IMR-90 (cell line): ENCODE measurements around the gene TCEA2. TPM values are rescaled to one million over a fixed set of nuclear protein-coding genes. Genes with fewer than 3 reads are reported as not detected.

Experiments used
- ATAC-seq: fragments of 200-7000 bp; cut with Tn5 transposase; 2 replicates; pipeline ENCODE4 v1.9.1; 2020; ENCODE audit warnings: low read depth, mild to moderate bottlenecking, moderate library complexity
- BruUV-seq: library from RNA; stranded (reverse); fragments of 400-500 nt; replicated peaks from 2 replicates; lab custom pipeline; 2021; lab: Mats Ljungman, UMichigan
- CTCF ChIA-PET: fragments of 300-600 bp; formaldehyde crosslinking; extraction: SDS; loops from one replicate; lab custom pipeline; 2021; ENCODE audit warnings: antibody characterized with exemption; lab: Yijun Ruan, JAX
- POLR2A ChIA-PET: fragments of 300-600 bp; sonication (Branson Sonifier 250); formaldehyde crosslinking; loops from one replicate; lab custom pipeline; 2022; ENCODE audit warnings: antibody characterized with exemption; ENCODE audit not compliant: unreplicated experiment; lab: Charles Lee
- DNase-seq: peaks from one replicate; pipeline ENCODE4 v3.0.0; 2013
- H2AFZ ChIP-seq: replicated peaks from 2 replicates; pipeline ENCODE3; 2013; ENCODE audit warnings: low read length, mild to moderate bottlenecking; ENCODE audit not compliant: poor library complexity
- H2AK5ac ChIP-seq: 2 replicates; pipeline ENCODE4 v1.6.1; 2013; ENCODE audit warnings: low read depth, low read length, inconsistent platforms
- H2AK9ac ChIP-seq: replicated peaks from 2 replicates; pipeline ENCODE3; 2013; ENCODE audit warnings: mild to moderate bottlenecking, low read depth, low read length, moderate library complexity; ENCODE audit not compliant: poor library complexity
- H2BK120ac ChIP-seq: 2 replicates; pipeline ENCODE4 v1.6.1; 2013; ENCODE audit warnings: low read depth, low read length, inconsistent platforms
- H2BK15ac ChIP-seq: 3 replicates; pipeline ENCODE4 v1.6.1; 2013; ENCODE audit warnings: low read depth, low read length, inconsistent platforms
- H2BK20ac ChIP-seq: 2 replicates; pipeline ENCODE4 v1.6.1; 2013; ENCODE audit warnings: low read depth, mild to moderate bottlenecking, inconsistent platforms, low read length, moderate library complexity
- H2BK5ac ChIP-seq: 2 replicates; pipeline ENCODE4 v1.6.1; 2013; ENCODE audit warnings: mild to moderate bottlenecking, low read depth, low read length, inconsistent platforms; ENCODE audit not compliant: poor library complexity, severe bottlenecking
- H3K14ac ChIP-seq: replicated peaks from 2 replicates; pipeline ENCODE4 v1.6.1; 2013; ENCODE audit warnings: low read depth, low read length, inconsistent platforms
- H3K18ac ChIP-seq: 2 replicates; pipeline ENCODE4 v1.6.1; 2013; ENCODE audit warnings: low read depth, low read length, control low read depth
- H3K23ac ChIP-seq: 2 replicates; pipeline ENCODE4 v1.6.1; 2013; ENCODE audit warnings: low read depth, low read length, inconsistent platforms
- H3K27ac ChIP-seq: 2 replicates; pipeline ENCODE4 v1.5.1; 2013; ENCODE audit warnings: mild to moderate bottlenecking, control low read depth, low read length; ENCODE audit not compliant: insufficient read depth
- H3K27me3 ChIP-seq: 2 replicates; pipeline ENCODE4 v1.6.1; 2013; ENCODE audit warnings: low read length; ENCODE audit not compliant: control insufficient read depth, insufficient read depth
- H3K36me3 ChIP-seq: 2 replicates; pipeline ENCODE4 v1.6.1; 2013; ENCODE audit warnings: low read length, mixed read lengths; ENCODE audit not compliant: control insufficient read depth, insufficient read depth
- H3K4ac ChIP-seq: 2 replicates; pipeline ENCODE4 v1.6.1; 2013; ENCODE audit warnings: low read depth, low read length, inconsistent platforms
- H3K4me1 ChIP-seq: 2 replicates; pipeline ENCODE4 v1.6.1; 2013; ENCODE audit warnings: low read length, mixed read lengths; ENCODE audit not compliant: control insufficient read depth, insufficient read depth
- H3K4me2 ChIP-seq: 2 replicates; pipeline ENCODE4 v1.6.1; 2013; ENCODE audit warnings: low read depth, mild to moderate bottlenecking, control low read depth, low read length, moderate library complexity
- H3K4me3 ChIP-seq: 2 replicates; pipeline ENCODE4 v1.5.1; 2013; ENCODE audit warnings: low read depth, mild to moderate bottlenecking, control low read depth, low read length, moderate library complexity; ENCODE audit not compliant: insufficient read depth
- H3K56ac ChIP-seq: 2 replicates; pipeline ENCODE4 v1.6.1; 2013; ENCODE audit warnings: low read length, inconsistent platforms; ENCODE audit not compliant: insufficient read depth; ENCODE audit errors: extremely low read depth
- H3K79me1 ChIP-seq, 2 experiments: 2 replicates each; pipeline ENCODE4 v1.6.1; 2013; ENCODE audit warnings: low read length in 2 of 2, inconsistent platforms in 1 of 2, low read depth in 1 of 2
- H3K9ac ChIP-seq: 2 replicates; pipeline ENCODE4 v1.6.1; 2013; ENCODE audit warnings: low read depth, low read length, control low read depth
- H3K9me1 ChIP-seq: 2 replicates; pipeline ENCODE4 v1.6.1; 2013; ENCODE audit warnings: low read length, inconsistent platforms; ENCODE audit not compliant: insufficient read depth
- H3K9me3 ChIP-seq: 2 replicates; pipeline ENCODE4 v1.6.1; 2013; ENCODE audit warnings: low read length; ENCODE audit not compliant: control insufficient read depth, insufficient read depth
- H4K20me1 ChIP-seq: 2 replicates; pipeline ENCODE4 v1.6.1; 2013; ENCODE audit warnings: low read length, inconsistent platforms; ENCODE audit not compliant: insufficient read depth
- H4K5ac ChIP-seq: 2 replicates; pipeline ENCODE4 v1.6.1; 2013; ENCODE audit warnings: mild to moderate bottlenecking, low read depth, low read length, control low read depth
- H4K8ac ChIP-seq, 2 experiments: 2 replicates each; pipeline ENCODE4 v1.6.1; 2013; ENCODE audit warnings: low read depth in 2 of 2, low read length in 2 of 2, control low read depth in 1 of 2, inconsistent platforms in 1 of 2
- H4K91ac ChIP-seq: 2 replicates; pipeline ENCODE4 v1.6.1; 2013; ENCODE audit warnings: low read depth, low read length, inconsistent platforms; ENCODE audit not compliant: insufficient read depth
- MAZ ChIP-seq: IDR thresholded peaks from 2 replicates; pipeline ENCODE4 v1.6.1; 2012; ENCODE audit warnings: low read depth, mild to moderate bottlenecking, low read length, improper control_type of control experiment, moderate library complexity, borderline replicate concordance
- RFX5 ChIP-seq: IDR thresholded peaks from 2 replicates; pipeline ENCODE4 v1.8.0; 2012; ENCODE audit warnings: low read depth, mild to moderate bottlenecking, low read length, moderate library complexity
- WGBS, 2 experiments: methylation state at CpG; one replicate each; pipeline versions ENCODE4 v1.1.5 to v1.1.7; 2013; ENCODE audit warnings: missing lambda C conversion rate in 2 of 2; ENCODE audit not compliant: insufficient read length in 1 of 2; ENCODE audit errors: extremely low coverage in 2 of 2; 5-methylcytosine and 5-hydroxymethylcytosine counted together
- dilution Hi-C: fragments of 300-500 bp; cut with HindIII; formaldehyde crosslinking; loops from one replicate; pipeline ENCODE4 v1.14.3; 2018; ENCODE audit warnings: low sequenced_read_pairs; ENCODE audit not compliant: unreplicated experiment
- in situ Hi-C: fragments of 300-500 bp; cut with MboI; formaldehyde crosslinking; loops from 3 replicates; pipeline ENCODE4 v1.14.3; 2019; ENCODE audit warnings: low sequenced_read_pairs, inconsistent platforms, mixed read lengths
- intact Hi-C: fragments of 100-400 bp; cut with micrococcal nuclease; formaldehyde crosslinking; loops from 2 replicates; pipeline ENCODE4 v1.10.0; 2022
- polyA plus RNA-seq, 3 experiments: library from polyadenylated mRNA; depleted of rRNA; stranded (reverse); fragments of >200 nt; gene quantifications; 2 replicates each; pipeline ENCODE4 v1.2.3, GENCODE V29; 2012; ENCODE audit warnings: low replicate concordance in 1 of 3
- total RNA-seq: library from RNA; depleted of rRNA; stranded (reverse); fragments of >200 nt; gene quantifications from 2 replicates; pipeline ENCODE4 v1.2.3, GENCODE V29; 2012

TCEA2 gene
- total and polyA plus RNA-seq, 2 of the 4 experiments (the other 2 are of a cell fraction): 9.3 to 30.0 TPM

DNA sequence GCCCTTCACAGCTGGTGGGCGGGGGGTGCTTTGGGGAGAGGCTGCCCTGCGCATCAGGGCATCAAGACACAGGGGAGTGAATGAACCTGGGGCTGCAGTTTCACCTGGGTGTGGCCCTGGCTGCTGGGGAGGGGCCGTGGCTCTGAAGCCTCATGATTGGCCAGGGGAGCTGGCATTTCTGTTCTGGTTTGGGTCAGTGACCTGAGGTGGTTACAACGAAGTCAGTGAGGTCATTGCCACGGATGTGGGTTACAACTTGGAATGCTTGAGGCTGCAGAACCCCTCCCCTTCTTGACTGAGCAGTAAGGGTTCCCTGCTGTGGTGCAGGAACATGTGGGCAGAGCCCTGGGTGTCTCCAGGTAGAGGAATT lies 3.0 kb downstream of the TCEA2 start:
- TF ChIP-seq RFX5 (no peak), MAZ (peak; percentile 26; the same call in 1 of the 2 replicates)
- intact Hi-C loops: no loop called here
- H4K91ac ChIP-seq: no peak overlapping the region
- H4K8ac ChIP-seq: peak overlapping the region in 1 of 2 experiments; percentile 37; a peak in 1 of 4 replicates
- peak overlapping the region; percentile 37; the same call in 1 of the 2 replicates for H3K14ac ChIP-seq
- peak; percentile 78 for DNase-seq
- peaks cover 27% of the 10 kb centered on the region for H3K4me1 ChIP-seq
- H2AFZ ChIP-seq: peak overlapping the region; percentile 65
- H3K27me3 ChIP-seq: no peaks in the 10 kb centered on the region
- no peak overlapping the region for H4K5ac ChIP-seq
- no peak overlapping the region for H2BK5ac ChIP-seq
- peak overlapping the region; percentile 26; the same call in 1 of the 2 replicates for H2BK20ac ChIP-seq
- H3K56ac ChIP-seq: no peak overlapping the region
- H3K4me3 ChIP-seq: no peak overlapping the region
- H4K20me1 ChIP-seq: peaks cover 15% of the 10 kb centered on the region
- H2AK5ac ChIP-seq: peak overlapping the region; percentile 78
- H2BK15ac ChIP-seq: 0 out of 3 replicates have a peak overlapping the region, but pooled peaks have one; percentile 40
- peaks cover 19% of the 10 kb centered on the region for H3K9me1 ChIP-seq
- in situ Hi-C loops: no loop called here
- dilution Hi-C loops: no loop called here
- CTCF ChIA-PET: no interaction called here
- H3K9ac ChIP-seq: no peak overlapping the region
- POLR2A ChIA-PET: no interaction called here
- peak overlapping the region; percentile 52 for H2BK120ac ChIP-seq
- peaks cover 10 to 38% of the 10 kb centered on the region in 2 experiments; a peak in 3 of 4 replicates for H3K79me1 ChIP-seq
- H2AK9ac ChIP-seq: peak overlapping the region; percentile 81
- H3K4ac ChIP-seq: peak overlapping the region; percentile 23; the same call in 1 of the 2 replicates
- peaks cover 4% of the 10 kb centered on the region; the same call in 1 of the 2 replicates for H3K36me3 ChIP-seq
- H3K9me3 ChIP-seq: no peaks in the 10 kb centered on the region
- 90% methylated on average over 2 of the region's 5 CpGs; no CpG with 5 or more reads in 1 of the 2 experiments for WGBS, 2 experiments
- no peak overlapping the region for H3K23ac ChIP-seq
- H3K27ac ChIP-seq: no peak overlapping the region; the same call in 1 of the 2 replicates
- no peak overlapping the region for H3K18ac ChIP-seq
- no peak overlapping the region; the same call in 1 of the 2 replicates for H3K4me2 ChIP-seq
- ATAC-seq: no peak
- BruUV-seq: no TSS peak
